ENCODE measurements around the gene COL4A1.

Gene COL4A1

DNA sequence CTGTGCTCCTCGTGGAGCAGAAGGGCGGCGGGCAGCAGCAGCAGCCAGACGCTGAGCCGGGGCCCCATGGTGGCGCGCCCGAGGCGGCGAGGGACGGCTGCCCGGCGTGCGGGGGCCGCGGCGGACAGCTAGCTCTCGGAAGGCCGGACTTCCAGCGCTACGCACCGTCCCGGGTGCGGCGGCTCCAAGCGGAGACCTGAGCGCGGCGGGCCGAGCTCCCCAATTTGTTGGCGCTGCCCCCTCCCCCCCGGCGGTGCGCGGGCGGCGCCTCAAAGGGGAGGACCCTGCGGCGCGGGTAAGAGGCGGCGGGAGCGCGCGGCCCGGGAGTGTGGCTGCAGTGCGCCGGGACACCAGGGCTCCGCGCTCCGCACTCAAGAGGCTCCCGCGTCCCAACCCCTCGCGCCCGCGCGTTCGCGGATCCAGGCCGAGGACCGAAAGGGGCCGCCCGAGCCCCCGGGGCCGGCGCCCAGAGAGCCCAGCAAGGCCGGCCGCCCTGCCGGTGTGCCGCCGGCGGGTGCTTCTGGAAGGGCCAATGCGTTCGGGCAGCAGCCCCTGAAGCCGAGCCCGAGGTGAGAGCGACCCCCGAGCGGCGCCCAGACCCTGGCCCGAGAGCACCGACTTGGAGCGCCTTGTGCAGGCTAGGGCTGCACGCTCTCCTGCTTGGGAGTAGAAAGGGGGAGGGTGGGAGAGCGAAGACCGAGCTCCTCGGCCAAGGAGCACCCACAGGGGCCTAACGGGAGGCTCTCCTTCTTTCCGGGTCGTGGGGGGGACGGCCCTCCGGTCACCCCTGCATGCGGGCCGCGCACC is at the start of gene COL4A1, which contains the start of gene COL4A2:
Gene COL4A1, minus strand, starts transcription at position 198 of the 807 bp plus-strand sequence. Its CDS starts 130 bp downstream, at position 68.
Gene COL4A2, plus strand, starts transcription at position 325 of the 807 bp plus-strand sequence. CDS start 620 bp downstream, outside the sequence.
- no peak for DNase-seq (ENCODE audit: low read depth)

DNA sequence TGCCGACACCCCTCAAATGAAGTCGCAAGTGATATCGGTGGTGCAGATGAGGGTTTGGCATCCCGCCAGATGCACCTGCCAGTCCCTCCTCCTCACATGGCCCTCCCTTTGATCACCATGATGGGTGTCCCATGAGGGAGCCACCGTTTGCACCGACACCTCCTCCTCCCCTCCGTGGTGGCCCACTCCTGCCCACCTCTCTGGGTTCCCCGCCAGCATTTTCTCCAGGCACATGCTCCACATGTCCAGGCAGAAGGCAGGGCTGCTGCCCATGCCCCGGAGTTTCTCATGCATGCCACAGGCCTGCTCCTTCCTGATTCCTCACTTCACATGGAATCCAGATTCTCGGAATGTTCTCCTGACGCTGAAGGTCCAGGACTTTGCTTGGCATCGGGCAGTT is 49.4 kb upstream of the COL4A1 start:
- no peak for DNase-seq (ENCODE audit: low read depth)

DNA sequence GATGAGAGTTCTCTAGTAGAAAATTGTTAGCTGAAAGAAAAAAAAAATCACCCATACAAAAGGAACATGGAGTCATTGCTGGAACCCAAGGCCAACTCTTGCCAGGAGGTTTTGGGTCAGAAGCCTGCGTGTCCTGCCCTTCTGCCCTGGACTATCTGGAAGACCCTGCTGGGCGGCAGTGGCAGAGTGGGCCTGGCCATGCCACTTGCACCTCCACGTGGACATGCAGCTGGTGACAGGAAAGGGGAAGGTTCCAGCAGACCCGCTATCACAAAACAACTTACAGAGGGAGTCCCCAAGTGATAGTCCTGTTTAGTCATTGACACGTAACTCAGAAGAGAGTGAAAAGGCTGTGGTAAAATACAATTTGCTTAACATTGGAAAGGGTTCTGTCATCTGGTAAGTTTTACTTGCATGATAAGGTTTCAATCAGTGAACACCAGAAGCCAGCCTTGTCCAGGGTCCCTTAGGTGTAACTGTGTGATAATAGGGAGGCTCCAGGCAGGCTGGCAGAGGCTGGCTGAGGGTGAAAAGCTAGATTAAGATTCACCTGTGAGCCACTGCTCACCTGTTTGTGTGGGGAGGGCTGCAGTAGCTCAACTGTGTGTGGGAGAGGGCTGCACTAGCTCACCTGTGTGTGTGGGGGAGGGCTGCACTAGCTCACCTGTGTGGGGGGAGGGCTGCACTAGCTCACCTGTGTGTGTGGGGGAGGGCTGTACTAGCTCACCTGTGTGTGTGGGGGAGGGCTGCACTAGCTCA is 47.9 kb upstream of the COL4A1 start:
- no peak for DNase-seq (ENCODE audit: low read depth)

DNA sequence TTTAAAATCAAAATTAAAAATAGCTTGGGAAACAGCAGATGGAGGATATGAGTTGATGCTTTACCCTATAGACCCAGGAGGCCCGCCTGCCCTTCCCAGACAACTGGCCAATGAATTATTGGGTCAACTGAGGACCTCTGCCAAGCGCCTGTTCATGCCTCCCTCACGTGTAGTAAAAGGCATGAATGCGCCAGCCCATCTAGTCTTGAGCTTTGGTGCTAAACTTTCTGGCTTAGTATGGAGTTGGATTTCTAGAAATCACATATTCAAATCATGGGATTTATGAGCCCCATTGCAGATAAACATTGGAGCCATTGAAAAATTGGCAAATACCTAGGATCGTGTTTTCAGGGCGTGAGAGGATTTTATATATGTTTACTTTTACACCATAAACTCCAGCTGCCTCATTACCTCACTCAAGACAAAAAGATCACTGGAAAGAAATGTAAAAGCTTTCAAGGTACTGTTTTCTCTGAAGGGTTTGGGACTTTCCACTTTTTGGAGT is 47.2 kb upstream of the COL4A1 start:
- DNase-seq (ENCODE audit: low read depth) = no peak

DNA sequence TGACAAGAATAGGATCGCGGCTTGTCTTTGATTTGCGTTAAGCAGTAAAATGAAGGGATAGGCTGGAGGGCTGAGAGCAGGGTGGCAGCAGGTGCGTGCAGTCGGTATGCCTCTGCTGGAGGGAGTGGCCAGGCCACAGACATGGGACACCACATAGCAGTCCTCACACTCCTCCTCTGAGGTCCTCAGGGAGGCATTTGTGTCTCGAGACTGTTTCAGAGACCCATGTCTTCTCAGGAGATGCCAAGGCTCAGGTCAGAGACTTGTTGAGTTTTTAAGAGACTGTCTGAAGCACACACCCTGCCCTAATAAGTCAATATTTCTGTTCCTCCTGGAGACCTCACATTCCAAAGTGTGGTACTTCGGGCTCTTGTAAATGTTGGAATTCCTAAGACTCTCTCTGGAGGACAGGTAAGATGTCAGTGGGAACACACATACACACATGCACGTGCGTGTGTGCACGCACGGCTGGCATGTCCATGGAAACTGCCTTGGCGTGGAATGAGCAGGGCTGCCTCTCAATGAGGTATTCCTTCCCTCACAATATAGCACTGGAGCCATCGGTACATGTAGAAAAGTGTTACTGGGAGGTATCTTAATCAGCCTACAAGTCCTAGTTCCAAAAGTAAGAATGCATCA is 46.5 kb upstream of the COL4A1 start:
- DNase-seq (ENCODE audit: low read depth) = no peak

DNA sequence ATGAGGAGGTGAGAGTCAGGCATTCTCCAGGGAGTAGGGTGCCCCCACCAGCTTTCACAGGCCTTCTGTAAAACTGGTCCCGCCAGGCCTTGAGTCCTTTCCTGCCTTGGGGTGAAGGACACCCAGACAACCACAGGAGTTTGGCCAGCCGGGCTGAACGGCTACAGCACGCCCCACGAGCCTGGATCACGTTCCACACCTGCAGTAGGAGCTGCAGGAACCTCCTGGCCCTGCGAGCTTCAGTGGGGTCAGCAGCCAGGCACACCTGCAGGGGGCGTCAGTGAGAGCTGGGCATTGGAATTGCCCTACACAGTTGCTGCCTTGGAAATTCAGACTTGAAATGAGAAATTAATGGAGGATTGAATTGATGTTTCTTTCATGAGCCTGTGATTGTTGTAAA is 45.8 kb upstream of the COL4A1 start:
- no peak for DNase-seq (ENCODE audit: low read depth)

GRCh38 chr13:110351636-110352420 is 44.9 kb upstream of the COL4A1 start:
- no peak for DNase-seq (ENCODE audit: low read depth)

GRCh38 chr13:110350509-110350908 is 43.6 kb upstream of the COL4A1 start:
- DNase-seq (ENCODE audit: low read depth) = no peak

- DNase-seq (ENCODE audit: low read depth) = no peak
Observed at GRCh38 chr13:110350049-110350448, 43.1 kb upstream of the COL4A1 start.

DNA sequence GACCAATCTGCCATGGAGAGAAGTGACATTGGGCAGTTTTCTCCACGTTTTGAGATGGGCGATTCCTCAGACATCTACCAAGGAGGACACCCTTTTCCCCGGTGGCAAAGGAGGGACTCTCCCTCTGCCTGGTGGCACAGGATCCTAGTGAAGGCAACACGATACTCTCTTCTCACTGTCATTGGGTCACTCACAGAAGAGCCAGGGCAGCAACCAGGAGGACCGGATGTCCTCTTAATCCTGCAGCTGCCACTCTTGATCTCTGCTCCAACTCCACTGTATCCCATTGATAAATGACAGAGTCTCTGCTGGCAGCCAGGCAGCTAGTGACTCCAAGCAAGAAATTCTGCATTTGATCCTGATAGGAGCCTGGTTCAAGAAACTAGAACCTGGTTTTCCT is 42.3 kb upstream of the COL4A1 start:
- DNase-seq (ENCODE audit: low read depth) = no peak

DNA sequence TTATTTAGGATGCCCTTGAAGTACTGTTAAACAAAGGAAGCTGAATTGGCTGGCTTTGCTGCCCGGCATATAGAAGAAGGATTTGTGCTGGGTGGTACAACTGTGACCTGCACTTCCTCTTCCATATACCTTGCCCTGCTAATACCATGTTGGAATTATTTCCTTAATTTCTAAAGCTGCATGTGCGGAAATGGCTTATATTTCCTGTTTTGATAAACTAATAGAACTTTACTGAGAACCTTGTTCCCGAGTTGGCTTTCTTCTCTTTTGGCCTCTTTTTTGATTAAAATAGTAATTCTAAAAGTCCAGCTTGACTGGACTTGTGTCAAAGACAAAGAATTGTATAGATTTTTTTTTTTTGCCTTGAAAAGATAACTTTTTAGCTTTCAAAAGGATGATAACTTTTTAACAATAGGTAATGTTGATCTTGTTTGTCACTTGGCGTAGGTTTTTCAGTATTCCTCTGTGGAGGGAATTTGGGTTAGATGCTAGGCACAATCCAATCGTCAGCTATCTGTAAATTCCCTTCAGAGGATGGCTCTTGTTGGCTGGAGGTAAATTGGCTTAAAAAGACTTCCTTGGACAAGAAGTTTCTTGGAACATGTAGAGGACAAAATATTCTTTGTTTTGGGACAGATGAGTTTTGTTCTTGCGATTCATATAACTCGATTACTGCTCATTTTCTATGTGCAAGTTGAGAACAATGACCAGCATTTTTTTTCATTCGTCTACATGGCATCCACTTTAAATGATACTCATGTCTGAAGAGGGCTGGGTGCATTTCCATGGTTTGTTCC is 41.5 kb upstream of the COL4A1 start:
- DNase-seq (ENCODE audit: low read depth) = no peak

GRCh38 chr13:110347535-110348308 is 40.8 kb upstream of the COL4A1 start:
- peak; percentile 43 for DNase-seq (ENCODE audit: low read depth)

DNA sequence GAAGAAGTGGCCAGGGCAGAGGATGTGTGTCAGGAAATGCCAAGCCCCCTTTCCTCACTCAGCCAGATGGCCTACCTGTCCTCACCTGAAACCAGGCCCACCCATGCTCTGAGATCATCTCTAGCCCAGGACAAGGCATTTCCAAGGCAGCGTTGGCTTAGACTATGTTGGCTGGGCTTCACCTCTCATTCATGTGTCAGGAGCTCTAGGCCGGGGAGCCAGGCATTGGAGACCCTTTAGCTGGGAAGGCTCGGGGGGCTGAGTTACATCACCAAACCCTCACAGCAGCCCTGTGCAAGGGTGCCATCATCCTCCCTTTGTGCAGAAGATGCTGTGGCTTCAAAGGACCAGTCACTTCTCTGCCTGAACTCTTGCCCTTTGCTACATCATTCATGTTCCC is 40.1 kb upstream of the COL4A1 start:
- no peak for DNase-seq (ENCODE audit: low read depth)

DNA sequence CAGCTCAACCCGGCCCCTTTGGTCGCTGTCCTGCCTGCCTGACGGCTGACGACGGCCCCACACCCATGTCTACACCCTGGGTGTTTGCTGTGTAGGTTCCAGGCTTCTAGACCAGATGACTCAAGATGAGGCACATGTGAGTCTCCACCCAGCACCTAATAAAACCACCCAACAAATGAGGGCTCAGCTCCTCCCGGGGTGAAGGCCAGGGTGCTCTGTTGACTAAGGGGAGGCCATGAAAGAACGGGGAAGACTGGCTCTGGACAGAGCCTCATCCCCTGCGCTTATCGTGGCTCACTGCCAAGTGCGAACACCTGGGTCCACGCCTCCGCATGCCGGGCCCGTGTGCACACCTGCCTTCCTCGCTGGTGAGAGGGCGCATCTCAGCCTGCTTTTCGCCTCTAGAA is 39.7 kb upstream of the COL4A1 start:
- DNase-seq (ENCODE audit: low read depth) = no peak

DNA sequence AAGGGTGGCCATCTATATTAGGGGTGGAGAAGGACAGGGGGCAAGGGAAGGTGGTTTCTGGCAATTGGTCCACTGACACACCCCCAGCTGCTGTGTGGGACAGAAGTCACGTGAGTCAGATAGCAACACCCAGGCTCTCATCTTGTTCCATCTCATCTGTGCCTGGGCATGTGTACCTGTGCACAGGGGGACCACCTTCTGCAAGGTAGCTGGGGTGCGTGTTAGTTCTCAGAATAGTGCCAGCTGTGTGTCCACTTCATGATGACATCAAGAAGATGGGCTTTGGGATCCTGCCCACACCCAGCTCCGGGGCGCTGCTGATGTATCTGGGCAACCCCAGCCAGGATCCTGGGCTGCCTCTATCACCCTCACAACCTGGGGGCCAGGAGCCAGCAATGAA is 38.7 kb upstream of the COL4A1 start:
- DNase-seq (ENCODE audit: low read depth) = no peak

- no peak for DNase-seq (ENCODE audit: low read depth)
Observed at GRCh38 chr13:110345266-110345665, 38.3 kb upstream of the COL4A1 start.

GRCh38 chr13:110344320-110344719 is 37.4 kb upstream of the COL4A1 start:
- DNase-seq (ENCODE audit: low read depth) = no peak

DNA sequence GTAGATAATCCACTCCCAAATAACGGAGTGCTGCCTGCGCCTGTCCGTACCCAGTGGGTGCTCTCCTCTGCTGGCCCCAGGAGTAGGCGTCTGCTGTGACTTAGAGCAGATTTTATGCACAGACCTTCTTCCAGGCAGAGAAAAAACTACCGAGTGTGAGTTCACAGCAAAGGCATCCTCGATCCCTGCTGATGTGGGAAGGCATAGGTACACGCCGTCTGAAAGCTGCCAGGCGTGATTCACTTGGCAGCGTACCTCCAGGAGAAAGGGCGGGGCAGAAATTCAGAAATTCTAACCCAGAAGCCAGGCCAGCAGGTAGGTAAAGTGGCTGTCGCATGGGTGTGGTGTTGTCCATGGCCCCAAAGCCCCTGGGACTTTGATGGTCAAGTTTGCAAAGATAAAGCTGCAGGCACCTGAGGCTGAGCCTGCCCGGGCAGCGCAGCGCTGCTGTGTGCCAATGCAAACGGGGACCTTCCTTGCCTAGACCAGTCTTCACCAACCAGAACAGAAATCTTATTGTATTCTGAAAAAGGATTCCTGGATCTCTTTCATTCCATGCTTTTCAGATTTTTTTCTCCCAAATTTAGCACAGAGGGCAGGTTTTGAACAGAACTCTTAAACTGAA is 36.4 kb upstream of the COL4A1 start:
- DNase-seq (ENCODE audit: low read depth) = no peak

DNA sequence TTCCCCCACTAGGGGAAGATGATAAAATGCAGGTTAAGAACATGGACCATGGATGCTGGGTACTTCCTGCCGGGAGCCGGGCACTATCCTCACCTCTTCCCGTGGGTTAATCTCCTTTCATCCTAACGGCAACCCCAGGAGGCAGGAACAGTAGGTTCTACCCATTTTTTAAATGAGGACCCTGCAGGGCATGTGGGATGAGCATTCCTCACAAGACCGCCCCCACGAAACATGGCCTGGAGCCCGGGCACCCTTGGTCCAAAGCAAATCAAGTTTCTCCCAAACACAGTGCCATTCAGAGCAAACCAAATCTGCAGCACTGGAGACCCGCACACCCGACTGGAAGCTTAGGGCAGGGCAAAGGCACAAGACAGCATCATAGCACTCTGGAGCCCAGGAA is 35.5 kb upstream of the COL4A1 start:
- no peak for DNase-seq (ENCODE audit: low read depth)
